Measurements from ENCODE around the gene CHN2.
"Not testable (repeated sequence)": the region's sequence is repeated elsewhere in the genome, so short reads cannot be mapped to it uniquely, and the experiment has no call there.

CHN2 gene

GRCh38 chr7:29190349-29191045, 4.1 kb upstream of the CHN2 start:
- no peak for ATAC-seq

- no peak for ATAC-seq
Observed at GRCh38 chr7:29192323-29192722, 2.3 kb upstream of the CHN2 start.

- no peak for ATAC-seq
Observed at GRCh38 chr7:29192811-29193210, 1.8 kb upstream of the CHN2 start.

DNA sequence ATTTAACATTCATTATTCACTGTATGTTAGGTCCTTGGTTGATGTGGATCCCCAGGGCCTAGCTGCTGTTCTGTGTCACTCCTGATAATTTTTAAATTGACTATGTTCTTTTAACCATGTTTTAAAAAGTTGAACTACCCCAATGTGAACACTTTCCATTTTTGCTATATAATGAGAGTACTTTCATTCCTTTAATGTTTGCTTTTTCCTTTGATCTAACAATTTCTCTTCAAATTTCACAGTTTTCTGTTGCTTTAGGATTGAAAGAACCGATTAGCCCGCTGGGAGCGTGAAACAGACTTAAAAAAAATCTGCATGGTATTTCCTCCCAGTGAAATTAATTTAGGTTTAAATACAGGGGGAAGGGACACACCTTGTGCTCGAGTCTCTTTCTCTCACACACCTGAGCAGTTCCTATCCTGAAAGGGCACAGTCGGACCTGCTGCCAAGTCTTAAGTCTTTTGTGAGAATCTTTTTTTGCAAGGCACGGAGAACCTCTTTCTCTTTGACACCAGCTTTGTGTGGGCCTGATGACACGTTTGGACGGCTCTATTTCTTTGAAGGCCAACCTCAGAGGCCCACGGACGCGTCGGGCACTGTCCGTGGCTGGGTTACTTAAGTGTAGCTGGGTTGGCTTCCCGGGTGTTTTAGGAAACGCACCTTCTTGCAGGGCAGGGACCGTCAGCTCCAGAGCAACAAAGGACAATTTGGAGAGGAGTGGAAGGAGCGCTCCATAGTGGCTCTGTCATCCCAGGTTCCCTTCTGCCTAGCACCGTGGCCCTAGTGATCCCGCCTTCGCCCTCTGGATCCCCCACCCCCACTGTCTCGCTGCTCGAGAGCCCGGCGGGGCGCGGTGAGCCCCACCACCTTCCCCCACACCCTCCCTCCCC, 1.0 kb upstream of the CHN2 start:
- no peak for ATAC-seq

GRCh38 chr7:29194206-29194593, 375 bp upstream of the CHN2 start:
- ATAC-seq = no peak

- ATAC-seq = no peak
Observed at GRCh38 chr7:29196191-29196590, 1.6 kb downstream of the CHN2 start.

GRCh38 chr7:29196971-29197595, 2.5 kb downstream of the CHN2 start:
- no peak for ATAC-seq

GRCh38 chr7:29197916-29198315, 3.3 kb downstream of the CHN2 start:
- no peak for ATAC-seq

- no peak for ATAC-seq
Observed at GRCh38 chr7:29199776-29200175, 5.2 kb downstream of the CHN2 start.

- no peak for ATAC-seq
Observed at GRCh38 chr7:29202651-29203069, 8.1 kb downstream of the CHN2 start.

DNA sequence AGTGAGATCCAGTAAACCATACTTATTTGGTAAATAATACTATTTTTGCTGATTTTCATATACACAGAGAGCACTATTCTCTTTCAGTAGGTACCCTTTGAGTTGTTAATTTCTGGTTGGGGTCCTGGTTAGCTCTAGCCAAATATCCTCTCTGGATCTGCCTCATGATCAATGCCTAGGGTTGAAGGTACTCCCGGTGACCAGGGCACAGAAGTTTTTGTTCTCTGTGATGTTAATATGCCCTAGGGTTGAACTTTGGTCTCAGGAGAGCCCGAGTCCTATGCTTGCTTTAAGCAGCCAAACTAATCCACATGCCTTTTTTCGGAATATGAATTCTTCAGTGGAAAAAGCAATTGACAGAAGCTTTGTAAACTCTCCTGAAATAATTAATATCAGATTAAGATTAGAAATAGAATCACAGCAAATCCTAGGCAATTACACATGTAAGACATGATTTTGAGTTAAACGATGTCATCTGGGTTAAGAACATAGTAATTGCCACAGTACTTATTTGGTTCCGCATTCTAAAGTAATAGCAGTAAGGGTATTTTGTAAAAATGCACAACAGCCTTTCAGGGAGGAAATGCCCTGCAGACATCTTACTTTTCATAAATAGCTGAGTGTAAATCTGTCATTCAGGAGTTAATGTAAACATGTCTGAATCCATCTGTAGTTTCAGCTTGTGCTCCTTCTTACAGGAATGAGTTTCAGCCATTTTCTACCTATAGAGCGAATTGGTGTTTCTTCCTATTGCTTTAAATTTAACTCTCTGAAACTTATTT, 10.1 kb downstream of the CHN2 start:
- ATAC-seq = no peak

DNA sequence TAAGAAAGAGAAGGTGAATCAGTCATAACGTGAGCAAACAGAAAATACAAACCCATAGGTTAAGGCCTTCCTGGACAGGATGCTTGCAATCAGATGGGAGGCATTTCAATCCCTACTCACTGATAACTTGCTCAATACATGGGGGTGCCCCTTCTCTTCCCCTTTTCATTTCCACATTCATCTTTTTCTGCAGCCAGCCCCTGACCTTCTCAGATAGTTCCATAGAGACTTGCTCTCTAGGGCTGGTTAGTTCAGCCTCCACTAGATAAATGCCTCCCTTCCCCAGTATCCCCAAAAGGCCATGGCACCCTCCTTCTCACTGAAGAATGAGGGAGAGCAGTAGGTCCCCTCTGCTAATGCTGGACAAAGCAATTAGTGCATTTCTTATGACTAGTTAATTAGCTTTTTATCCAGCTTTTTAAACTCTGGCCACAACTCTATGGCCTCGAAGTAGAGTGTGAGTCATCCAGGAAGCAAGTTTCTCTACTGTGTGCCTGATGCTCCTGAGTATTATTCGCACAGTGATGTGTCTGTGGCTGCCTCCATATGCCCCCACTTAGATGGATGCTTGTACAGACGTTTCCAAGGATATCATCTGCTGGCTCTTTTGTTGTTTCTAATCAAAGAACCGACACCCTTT, 12.7 kb downstream of the CHN2 start:
- ATAC-seq = no peak

- ATAC-seq = no peak
Observed at GRCh38 chr7:29208410-29209250, 14.1 kb downstream of the CHN2 start.

DNA sequence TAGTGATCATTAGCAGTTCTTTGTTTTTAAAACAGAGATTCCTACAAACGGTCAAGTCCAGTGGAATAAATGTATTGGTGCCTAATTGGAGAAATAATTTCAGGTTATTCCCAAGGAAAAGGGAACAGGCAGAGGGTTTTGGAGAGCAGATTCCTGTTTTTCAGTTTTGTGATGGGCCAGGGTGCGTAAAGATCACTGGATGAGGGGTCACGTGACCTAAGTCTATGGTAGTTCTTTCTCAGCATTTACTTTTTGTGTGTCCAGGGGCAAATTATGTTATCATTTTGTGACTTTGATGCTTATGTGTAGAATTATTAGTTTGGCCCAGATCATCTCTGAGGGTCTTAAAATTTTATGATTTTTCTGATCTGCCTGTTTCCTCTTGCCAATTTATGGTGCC, 15.2 kb downstream of the CHN2 start:
- ATAC-seq = no peak

DNA sequence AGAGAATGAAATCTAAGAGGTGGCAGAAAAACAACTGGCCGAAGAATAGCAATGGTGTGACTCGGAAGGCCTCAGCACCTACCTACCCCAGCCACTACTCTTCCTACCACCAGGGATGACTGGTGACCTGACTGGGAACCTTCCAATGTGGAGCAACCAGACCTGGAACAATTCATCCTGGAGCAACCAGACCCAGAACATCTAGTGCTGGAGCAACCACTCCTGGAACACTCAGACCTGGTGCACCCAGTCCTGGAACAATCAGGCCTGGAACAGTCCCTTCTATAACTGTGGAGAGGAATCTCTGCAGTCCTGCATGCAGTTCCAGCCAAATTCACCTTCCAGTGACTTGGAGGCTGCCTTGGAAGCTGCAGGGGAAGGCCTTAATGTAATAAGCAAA, 18.2 kb downstream of the CHN2 start:
- ATAC-seq = not testable (repeated sequence)

- no peak for ATAC-seq
Observed at GRCh38 chr7:29214056-29214455, 19.5 kb downstream of the CHN2 start.

DNA sequence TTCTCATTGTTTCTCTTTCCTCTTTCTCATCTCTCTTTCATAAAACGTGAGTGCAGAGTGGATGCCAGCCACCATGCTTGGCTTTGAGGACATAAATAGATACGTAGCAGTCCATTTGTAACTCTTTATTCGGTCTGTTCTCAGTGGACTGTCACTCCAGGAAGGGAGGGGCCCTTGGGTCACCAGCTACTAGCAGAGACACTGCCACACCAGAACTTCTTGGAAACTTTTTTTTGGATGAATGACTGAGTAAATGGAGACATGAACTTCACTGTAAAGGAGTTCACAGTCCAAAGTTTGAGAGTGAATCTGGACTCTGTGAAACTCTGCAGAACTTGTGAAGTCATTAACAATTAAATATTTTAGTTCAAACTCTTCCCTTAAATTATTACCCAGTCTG, 20.2 kb downstream of the CHN2 start:
- ATAC-seq = no peak

GRCh38 chr7:29216128-29216527, 21.6 kb downstream of the CHN2 start:
- ATAC-seq = no peak

DNA sequence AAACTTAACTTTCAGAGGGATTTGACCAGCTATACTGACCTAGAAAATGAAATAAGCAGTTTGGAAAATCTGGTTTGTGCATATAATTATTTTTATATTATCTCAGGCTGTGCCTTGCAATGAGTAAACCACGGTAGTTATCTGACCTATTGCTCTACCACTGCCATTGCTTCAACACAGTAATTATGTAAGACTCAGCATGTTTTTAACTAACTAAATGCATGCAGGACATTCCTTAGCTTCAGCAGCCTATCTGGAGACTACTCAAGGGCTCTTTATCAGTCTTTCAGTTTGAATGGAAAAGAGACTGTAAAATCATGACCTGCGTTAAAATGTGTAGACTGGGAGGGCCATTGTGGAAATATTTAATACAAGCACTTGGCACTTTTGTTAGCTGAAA, 22.5 kb downstream of the CHN2 start:
- no peak for ATAC-seq

- ATAC-seq = no peak
Observed at GRCh38 chr7:29224726-29225125, 30.2 kb downstream of the CHN2 start.

DNA sequence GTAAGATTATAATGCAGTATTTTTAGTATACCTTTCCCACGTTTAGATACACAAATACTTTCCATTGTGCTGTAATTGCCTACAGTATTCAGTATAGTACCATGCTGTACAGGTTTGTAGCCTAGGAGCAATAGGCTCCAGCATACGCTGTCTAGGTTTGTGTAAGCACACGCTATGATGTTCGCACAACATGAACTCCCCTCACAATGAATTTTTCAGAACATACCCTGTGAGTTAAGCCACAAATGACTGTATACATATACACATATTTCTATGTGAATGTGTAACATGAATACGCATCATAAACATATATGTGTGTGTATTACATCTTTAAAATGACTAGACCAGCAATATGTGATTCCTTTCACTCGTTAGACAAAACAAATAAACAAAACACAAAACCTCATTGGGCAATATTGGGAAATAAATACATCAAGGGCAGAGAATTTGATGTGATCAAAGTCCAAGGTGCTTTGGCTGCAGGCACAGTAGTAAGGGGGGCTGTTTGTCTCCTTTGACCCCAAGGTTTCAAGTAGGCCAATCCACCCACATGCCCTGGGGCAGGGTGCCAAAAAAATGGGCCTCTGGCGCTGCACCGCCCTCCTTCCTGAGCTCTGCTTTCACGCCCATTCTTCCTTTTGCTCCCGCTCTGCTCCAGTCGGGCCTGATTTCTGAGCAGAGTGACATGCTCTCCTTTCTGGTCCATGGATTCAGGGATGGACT, 33.9 kb downstream of the CHN2 start:
- ATAC-seq = no peak

Measured in activated CD4-positive, CD25-positive, alpha-beta regulatory T cell treated with anti-CD3 and anti-CD28 coated beads, Interleukin-2, amount 50 U/mL, for 24 hours (primary cell).